Tongue (tissue), 2 donors: ENCODE measurements around the gene CST9. TPM values are rescaled to one million over a fixed set of nuclear protein-coding genes. Genes with fewer than 3 reads are reported as not detected.
"Not testable (repeated sequence)": the region's sequence is repeated elsewhere in the genome, so short reads cannot be mapped to it uniquely, and the experiment has no call there.

Experiments used
- DNase-seq: peaks from one replicate; pipeline ENCODE4 v3.0.0-alpha.2; 2015
- total RNA-seq: library from RNA; depleted of rRNA; stranded (reverse); fragments of >200 nt; gene quantifications from one replicate; pipeline ENCODE4 v1.2.3, GENCODE V29; 2014

Gene CST9
- total RNA-seq, 1 donor from 2014 or later: not detected

DNA sequence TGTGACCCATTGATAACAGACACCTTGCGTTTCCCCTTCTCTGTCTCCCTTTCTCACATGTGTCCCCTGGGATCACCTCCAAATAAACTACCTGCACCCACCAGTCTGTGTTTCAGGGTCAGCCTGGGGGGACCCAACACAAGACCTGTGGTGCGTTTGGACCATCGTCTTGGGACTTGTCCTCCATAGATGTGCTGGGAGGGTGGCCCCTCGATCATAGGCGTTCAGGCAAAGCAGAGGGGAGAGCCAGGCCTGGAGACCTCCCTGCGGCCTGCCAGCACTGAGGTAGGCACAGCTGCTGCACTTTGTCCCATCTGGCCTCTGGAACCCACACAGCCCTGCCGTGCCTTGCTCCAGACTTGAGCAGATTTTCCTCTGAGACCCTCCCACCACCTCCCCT lies 18.1 kb downstream of the CST9 start:
- DNase-seq: no peak

DNA sequence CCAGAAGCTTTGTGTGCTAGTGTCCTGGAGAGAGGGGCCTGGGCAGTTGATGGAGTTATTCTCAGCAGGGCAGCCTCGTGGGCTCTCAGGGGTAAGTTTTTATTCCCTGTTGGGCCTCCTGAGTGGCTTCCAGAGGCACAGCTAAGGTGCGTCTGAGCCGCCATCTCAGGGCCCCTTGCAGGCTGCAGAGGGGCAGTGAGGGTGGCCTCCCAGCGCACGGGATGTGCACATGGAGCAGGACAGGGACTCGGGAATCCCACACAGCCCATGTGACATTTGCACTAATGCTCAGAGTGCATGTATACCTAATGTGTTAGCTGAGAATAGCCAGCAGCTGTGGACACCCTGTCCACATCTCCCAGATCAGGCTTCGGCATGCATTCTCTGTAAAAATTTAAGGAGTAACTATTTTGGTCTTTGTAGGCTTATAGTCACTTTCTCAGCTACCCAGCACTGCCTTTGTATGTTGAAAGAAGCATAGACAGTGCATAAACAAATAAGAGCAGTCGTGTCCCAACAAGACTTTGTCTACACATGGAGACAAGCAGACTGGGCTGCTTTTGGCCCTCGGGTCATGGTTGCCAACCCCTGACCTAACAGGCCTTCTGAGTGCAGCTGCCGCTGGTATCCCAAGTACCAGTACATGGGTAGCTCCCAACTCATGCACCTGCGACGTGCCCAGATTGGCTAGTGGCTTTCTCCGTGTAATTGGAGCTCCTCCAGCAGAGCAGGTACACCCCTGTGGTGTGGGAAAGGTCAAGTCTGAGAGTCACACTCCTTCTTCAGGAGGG lies 18.8 kb downstream of the CST9 start:
- no peak for DNase-seq

DNA sequence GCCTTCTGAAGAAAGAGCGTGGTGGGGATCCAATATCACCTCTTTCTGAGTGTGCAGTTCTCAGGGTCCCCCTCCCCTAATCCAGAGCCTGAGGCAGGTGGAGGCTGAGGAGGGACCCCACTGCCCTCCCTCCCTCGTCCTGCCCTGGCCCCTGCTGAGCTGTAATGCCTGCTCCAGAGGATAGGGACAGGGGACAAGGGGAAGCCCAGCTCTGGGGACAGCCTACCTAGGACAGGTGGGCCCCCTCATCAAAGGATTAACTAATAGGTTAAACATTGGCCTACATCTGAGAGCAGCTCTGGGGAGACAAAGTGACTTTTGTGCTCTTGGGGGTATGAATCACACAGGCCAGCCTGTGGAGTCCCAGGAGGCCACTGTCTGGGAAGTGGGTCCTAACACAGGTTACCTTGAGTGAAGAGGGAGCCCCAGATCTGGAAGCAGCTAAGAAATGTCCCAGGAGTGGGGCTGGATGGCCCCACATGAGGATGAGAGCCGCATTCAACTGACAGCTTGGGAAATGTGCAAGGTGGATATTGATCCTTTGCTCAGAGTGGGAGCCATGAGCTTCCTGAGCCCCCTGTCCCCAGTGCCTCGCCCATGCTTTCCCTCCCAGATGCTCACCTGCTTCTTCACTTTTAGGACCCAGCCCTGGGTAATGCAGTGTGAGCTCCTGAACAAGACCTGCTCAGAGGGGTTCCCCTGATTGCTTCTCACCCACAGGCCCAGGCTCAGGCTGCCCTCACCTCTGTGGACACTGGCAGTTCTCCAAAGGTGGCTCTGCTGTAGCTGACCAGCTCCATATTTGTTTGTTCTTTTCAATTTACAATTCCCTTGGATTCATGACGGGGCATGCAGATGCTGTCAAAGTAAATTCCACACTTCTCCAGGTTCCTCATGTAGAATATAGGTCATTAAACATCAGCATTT lies 19.6 kb downstream of the CST9 start:
- DNase-seq: no peak

GRCh38 chr20:23585449-23585807 lies 20.3 kb downstream of the CST9 start:
- no peak for DNase-seq

- DNase-seq: no peak
Observed at GRCh38 chr20:23584434-23585199, 21.1 kb downstream of the CST9 start.

DNA sequence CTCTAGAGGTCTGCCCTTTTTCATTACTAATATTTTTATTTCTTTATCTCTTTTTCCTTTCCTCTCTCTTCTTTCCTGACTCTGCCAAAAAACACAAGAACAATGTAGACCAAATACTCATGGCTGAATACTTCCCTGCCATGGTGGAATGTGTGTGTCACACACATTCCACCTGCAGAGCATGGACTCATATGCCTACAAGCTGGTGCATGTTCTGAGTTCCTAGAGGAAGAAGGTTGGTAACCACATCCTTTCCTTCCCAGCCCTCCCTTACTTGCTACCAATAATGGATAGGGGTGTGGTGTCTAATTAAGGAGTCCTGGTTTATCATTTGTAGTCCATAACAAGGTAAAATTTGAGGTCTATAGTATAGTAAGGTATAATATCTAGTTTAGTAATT lies 22.2 kb downstream of the CST9 start:
- DNase-seq: no peak

- no peak for DNase-seq
Observed at GRCh38 chr20:23582293-23582692, 23.4 kb downstream of the CST9 start.

DNA sequence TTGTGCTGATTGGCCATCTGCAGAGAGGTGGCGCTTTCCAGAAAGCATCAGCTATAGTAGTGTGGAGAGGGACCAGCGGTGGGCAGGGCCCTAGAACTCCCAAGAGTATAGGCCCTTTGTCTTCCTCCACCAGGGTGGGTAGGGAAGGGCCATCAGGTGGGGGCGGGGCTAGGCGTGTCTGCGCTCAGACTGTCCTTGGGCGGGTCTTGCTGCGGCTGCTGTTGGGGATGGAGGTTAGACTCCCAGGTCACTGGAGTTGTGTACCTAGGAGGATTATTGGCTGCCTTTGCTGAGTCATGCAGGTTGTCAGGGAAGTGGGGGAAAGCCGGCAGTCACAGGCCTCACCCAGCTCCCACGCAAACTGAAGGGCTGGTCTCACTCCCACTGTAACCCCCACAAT lies 23.9 kb downstream of the CST9 start:
- DNase-seq: not testable (repeated sequence)

DNA sequence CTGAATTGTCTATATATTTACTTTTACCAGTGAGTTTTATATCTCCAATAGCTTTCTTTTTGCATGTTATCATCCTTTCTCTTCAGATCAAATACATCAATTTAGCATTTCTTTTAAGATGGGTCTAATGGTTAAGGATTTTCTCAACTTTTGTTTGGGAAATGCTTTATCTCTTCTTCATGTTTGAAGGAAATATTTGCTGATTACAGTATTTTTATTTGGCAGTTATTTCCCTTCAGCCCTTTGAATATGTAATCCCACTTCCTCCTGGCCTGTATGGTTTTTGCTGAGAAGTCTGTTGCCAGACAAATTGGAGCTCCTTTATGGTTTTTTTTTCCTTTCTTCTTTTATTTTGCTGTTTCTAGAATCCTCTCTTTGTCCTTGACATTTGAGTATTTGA lies 30.7 kb downstream of the CST9 start:
- DNase-seq: no peak

DNA sequence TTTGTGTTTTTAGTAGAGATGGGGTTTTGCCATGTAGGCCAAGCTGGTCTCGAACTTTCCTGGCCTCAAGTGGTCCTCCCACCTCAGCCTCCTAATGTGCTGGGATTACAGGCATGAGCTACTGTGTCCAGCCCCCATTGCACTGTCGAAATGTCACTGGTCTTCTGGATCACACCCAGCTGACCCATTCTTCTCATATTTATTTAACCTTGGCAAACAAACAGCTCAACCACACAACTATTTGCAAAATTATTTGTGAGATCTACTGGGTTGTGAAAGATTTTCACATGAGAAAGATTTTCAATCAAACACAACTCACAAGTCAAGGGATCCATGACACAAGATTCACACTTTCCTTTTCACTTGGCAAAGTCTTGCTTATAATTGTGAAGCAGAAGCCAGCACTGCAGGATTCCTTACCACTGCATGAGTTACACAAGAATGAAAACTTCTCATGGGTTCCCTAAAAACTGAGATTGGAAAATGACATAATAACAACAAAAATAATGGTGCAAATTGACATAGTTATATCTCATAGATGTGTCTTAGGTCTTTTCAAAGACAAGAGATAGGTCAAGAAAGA lies 35.4 kb downstream of the CST9 start:
- DNase-seq: no peak

DNA sequence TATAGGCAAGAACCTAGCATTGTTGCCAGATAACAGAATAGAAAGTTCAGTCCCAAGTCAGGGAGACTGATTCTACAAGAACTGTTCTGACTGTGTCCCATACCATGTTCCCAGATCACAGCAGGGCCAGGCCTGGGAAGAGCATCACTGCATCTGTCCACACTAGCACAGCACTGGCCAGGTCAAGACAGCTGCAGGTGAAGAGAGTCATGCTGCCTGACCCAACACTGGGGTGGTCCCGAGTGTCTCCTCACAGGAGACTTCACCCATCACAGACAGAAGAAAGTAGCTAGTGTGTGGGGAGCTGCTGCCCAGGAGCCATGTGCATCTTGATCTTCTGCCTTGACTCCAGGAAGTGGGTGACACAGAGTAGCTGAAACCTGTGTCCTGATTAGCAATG lies 36.1 kb downstream of the CST9 start:
- DNase-seq: no peak

- no peak for DNase-seq
Observed at GRCh38 chr20:23568971-23569330, 36.8 kb downstream of the CST9 start.

DNA sequence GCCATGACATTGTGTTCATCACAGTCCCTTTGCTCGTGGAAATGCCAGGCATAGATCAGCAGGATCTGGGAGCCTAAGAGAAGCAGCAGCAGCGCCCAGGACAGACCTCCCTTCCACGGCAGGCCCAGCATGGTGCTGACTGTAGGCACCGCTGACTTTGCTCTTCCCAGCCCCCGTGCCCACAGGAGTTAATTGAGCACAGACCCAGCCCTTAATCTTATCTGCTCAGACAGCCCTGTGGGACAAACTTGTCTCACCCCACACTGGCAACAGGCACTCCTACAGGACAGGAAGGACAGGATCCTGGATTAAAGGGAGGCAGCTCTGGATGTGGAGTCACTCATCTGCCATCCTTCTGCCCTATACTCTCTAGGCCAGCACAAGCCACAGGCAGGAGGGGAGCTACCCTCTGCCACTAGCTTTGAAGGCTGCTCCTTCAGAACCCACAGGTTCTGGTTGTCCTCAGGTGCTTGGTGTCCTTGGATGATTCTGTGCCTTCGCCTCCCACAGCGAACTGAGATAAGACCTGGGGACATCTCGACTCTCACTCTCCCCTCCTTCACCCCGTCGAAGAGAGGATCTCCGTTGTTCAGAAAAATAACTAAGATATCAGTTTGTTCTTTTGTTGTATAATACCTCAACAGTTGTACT lies 37.3 kb downstream of the CST9 start, which contains the start of gene CST9L:
CST9L (minus strand) TSS at position 165 of the 651 bp plus-strand sequence; CDS start at position 131, 34 bp downstream.
- DNase-seq: no peak

DNA sequence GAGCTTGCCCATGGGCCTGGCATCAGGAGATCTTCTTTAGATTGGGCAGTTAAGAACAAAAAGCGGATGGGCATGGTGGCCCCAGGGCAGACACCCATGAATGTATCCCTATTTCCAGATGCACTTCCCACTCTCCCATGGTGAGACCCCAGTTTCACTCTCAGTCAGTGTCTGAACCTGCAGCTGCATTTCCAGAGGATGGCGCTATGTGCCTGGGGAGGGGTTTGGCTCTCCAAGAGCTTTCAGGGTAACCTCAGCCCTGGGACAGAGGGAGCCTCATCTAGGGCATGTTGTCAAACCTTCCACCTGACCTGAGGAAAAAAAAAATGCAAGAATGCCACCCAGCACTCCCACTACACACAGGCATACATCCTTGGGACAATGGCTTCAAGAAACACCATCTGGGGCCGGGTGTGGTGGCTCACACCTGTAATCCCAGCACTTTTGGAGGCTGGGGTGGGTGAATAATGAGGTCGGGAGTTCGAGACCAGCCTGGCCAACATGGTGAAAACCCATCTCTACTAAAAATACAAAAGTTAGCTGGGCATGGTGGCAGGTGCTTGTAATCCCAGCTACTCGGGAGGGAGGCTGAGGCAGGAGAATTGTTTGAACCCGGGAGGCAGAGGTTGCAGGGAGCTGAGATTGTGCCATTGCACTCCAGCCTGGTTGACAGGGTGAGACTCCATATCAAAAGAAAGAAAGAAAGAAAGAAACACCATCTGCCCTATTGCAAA lies 39.4 kb downstream of the CST9 start:
- no peak for DNase-seq

DNA sequence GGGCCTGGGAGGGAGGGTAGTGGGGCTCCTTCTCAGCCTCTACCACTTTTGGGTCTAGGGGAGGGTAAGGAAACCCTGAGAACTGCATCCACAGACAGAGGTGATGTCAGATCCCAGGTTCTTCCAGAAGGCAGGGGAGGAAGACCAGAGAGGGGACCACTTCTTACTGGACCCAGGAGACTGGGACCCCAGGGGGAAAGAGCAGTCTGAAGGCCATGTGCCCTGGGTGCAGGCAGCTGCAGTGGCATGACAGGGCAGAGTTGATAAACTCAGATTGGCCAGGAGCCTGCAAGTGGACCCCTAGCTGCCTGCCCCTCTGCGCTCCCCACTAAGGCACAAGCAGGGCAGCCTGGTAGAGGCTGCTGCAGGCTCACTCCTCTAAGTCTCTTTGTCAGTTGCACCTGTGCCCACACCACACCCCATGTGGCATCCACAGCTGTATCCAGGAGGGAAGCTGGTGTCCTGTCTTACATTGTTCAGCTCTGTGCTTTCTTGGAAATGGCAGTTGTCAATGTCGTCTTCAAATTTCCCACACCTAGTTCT lies 40.1 kb downstream of the CST9 start:
- no peak for DNase-seq

DNA sequence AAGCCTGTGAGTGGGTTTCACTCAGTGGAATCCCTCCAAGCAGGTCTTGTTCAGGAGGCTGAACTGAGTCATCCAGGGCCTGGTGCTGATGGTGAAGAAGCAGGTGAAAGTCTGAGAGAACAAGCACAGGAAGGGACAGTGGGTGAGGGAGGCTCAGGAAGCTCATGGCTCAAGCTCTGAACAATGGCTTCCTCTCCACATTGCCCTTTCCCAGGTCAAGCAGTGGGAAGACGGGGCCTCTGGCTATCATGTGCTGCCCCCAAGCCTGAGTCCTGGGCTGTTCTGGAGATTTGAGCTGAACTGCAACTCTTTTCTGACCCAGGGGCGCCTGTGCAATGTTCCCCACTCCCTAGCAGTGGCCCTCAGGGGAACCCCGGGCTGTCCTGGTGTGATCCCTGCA lies 40.8 kb downstream of the CST9 start:
- no peak for DNase-seq

DNA sequence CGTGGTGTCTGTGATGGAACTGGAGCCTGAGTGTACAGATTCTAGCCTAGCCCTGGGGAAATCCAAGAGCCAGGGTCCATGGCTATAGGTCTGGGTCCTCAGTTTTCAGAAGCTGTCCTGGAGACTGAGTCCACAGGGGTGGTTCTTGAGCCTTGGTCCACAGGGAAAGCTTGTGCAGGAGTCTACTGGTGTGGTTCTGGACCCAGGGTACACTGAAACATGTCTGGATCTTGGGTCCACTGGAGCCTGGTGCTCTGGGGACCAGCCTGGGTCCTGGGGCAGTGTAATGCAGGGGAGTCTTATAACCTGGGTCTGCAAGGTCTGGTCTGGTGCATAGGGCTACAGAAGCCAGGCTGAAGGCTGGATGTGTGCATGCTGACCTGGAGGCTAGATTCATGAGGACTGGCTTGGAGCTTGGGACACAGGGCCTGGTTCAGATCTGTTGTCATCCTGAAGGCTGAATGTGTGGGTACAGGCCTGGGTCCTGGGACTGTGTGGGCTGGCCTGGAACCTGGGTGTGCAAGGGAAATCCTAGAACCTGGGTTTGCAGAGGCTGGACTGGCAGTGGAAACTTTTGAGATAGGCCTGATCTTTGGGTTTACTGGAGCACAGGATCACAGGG lies 42.9 kb downstream of the CST9 start:
- DNase-seq: no peak

GRCh38 chr20:23554401-23554800 lies 51.3 kb downstream of the CST9 start:
- no peak for DNase-seq
